H9 (cell line): ENCODE data around the gene UNC5C. TPM values are rescaled to one million over a fixed set of nuclear protein-coding genes. Genes with fewer than 3 reads are reported as not detected.

ENCODE experiments used
- DNase-seq: peaks from one replicate; pipeline ENCODE4 v3.0.0-alpha.2; 2017
- H2AFZ ChIP-seq: one replicate; pipeline ENCODE4 v1.6.1; 2013; ENCODE audit warnings: mild to moderate bottlenecking, low read length, control low read depth, moderate library complexity
- H2AK5ac ChIP-seq: 2 replicates; pipeline ENCODE4 v1.6.1; 2013; ENCODE audit warnings: low read length, control low read depth, mixed read lengths; ENCODE audit not compliant: insufficient read length
- H2BK120ac ChIP-seq: one replicate; pipeline ENCODE4 v1.6.1; 2013; ENCODE audit warnings: low read depth, mild to moderate bottlenecking, low read length, control low read depth, inconsistent platforms; ENCODE audit not compliant: poor library complexity, severe bottlenecking
- H2BK12ac ChIP-seq: 2 replicates; pipeline ENCODE4 v1.6.1; 2013; ENCODE audit warnings: low read length, control low read depth, mixed read lengths, low read depth; ENCODE audit not compliant: insufficient read length
- H2BK15ac ChIP-seq: 2 replicates; pipeline ENCODE4 v1.6.1; 2013; ENCODE audit warnings: low read depth, low read length, control low read depth
- H2BK20ac ChIP-seq: one replicate; pipeline ENCODE4 v1.6.1; 2013; ENCODE audit warnings: low read depth, mild to moderate bottlenecking, low read length, control low read depth, inconsistent platforms; ENCODE audit not compliant: poor library complexity, severe bottlenecking
- H2BK5ac ChIP-seq: 2 replicates; pipeline ENCODE4 v1.6.1; 2013; ENCODE audit warnings: low read length, control low read depth, mixed read lengths; ENCODE audit not compliant: insufficient read length
- H3K14ac ChIP-seq: 2 replicates; pipeline ENCODE4 v1.6.1; 2013; ENCODE audit warnings: low read length, control low read depth; ENCODE audit not compliant: insufficient read depth
- H3K18ac ChIP-seq: 2 replicates; pipeline ENCODE4 v1.6.1; 2013; ENCODE audit warnings: low read depth, mild to moderate bottlenecking, mixed read lengths, low read length, control low read depth; ENCODE audit not compliant: insufficient read length
- H3K23ac ChIP-seq: 2 replicates; pipeline ENCODE4 v1.6.1; 2013; ENCODE audit warnings: low read length, control low read depth, mixed read lengths, low read depth; ENCODE audit not compliant: insufficient read length
- H3K23me2 ChIP-seq: 2 replicates; pipeline ENCODE4 v1.6.1; 2013; ENCODE audit warnings: low read depth, mild to moderate bottlenecking, mixed read lengths, low read length, control low read depth; ENCODE audit not compliant: insufficient read length, poor library complexity, severe bottlenecking
- H3K27ac ChIP-seq: 2 replicates; pipeline ENCODE4 v1.5.1; 2013; ENCODE audit warnings: low read length, control low read depth, mixed read lengths, low read depth; ENCODE audit not compliant: insufficient read length
- H3K27me3 ChIP-seq: 2 replicates; pipeline ENCODE4 v1.6.1; 2013; ENCODE audit warnings: low read length, control low read depth, inconsistent platforms; ENCODE audit not compliant: insufficient read depth
- H3K4ac ChIP-seq: 2 replicates; pipeline ENCODE4 v1.6.1; 2013; ENCODE audit warnings: low read depth, mild to moderate bottlenecking, control low read depth, inconsistent platforms, low read length, moderate library complexity
- H3K4me1 ChIP-seq: 2 replicates; pipeline ENCODE4 v1.6.1; 2013; ENCODE audit warnings: low read length, control low read depth, inconsistent platforms; ENCODE audit not compliant: insufficient read depth
- H3K4me2 ChIP-seq: 2 replicates; pipeline ENCODE4 v1.6.1; 2013; ENCODE audit warnings: low read length, control low read depth, mixed read lengths; ENCODE audit not compliant: insufficient read length, insufficient read depth
- H3K56ac ChIP-seq: 2 replicates; pipeline ENCODE4 v1.6.1; 2013; ENCODE audit warnings: low read depth, mild to moderate bottlenecking, mixed read lengths, low read length, control low read depth; ENCODE audit not compliant: insufficient read length
- H3K79me1 ChIP-seq: 2 replicates; pipeline ENCODE4 v1.6.1; 2013; ENCODE audit warnings: low read depth, mild to moderate bottlenecking, moderate library complexity, low read length, control low read depth, inconsistent platforms; ENCODE audit not compliant: insufficient read depth, poor library complexity, severe bottlenecking
- H3K79me2 ChIP-seq: 2 replicates; pipeline ENCODE4 v1.6.1; 2013; ENCODE audit warnings: low read length, control low read depth, inconsistent platforms; ENCODE audit not compliant: insufficient read depth
- H3K9ac ChIP-seq: 2 replicates; pipeline ENCODE4 v1.6.1; 2013; ENCODE audit warnings: low read length, control low read depth, mixed read lengths; ENCODE audit not compliant: insufficient read length; ENCODE audit errors: extremely low read depth
- H3K9me3 ChIP-seq: one replicate; pipeline ENCODE4 v1.6.1; 2013; ENCODE audit warnings: low read depth, low read length, inconsistent platforms; ENCODE audit not compliant: control insufficient read depth
- H3T11ph ChIP-seq: one replicate; pipeline ENCODE4 v1.6.1; 2013; ENCODE audit warnings: mild to moderate bottlenecking, low read length, control low read depth, inconsistent platforms
- H4K20me1 ChIP-seq: one replicate; pipeline ENCODE4 v1.6.1; 2013; ENCODE audit not compliant: control insufficient read depth, insufficient read length, insufficient read depth
- H4K5ac ChIP-seq: 2 replicates; pipeline ENCODE4 v1.6.1; 2013; ENCODE audit warnings: low read depth, mild to moderate bottlenecking, mixed read lengths, low read length, control low read depth; ENCODE audit not compliant: insufficient read length
- H4K8ac ChIP-seq: replicated peaks from 2 replicates; pipeline ENCODE4 v1.6.1; 2013; ENCODE audit warnings: low read length, control low read depth, mixed read lengths, low read depth; ENCODE audit not compliant: insufficient read length
- H4K91ac ChIP-seq: 2 replicates; pipeline ENCODE4 v1.6.1; 2013; ENCODE audit warnings: low read depth, mild to moderate bottlenecking, moderate library complexity, mixed read lengths, low read length, control low read depth; ENCODE audit not compliant: insufficient read length
- H3K27ac Mint-ChIP-seq, 3 experiments: 2 replicates in 2 of 3; 3 replicates in 1 of 3; pipeline ENCODE4 v1.8.0; 2020 to 2021; ENCODE audit warnings: mixed read lengths in 3 of 3, mild to moderate bottlenecking in 1 of 3, moderate library complexity in 1 of 3
- H3K27me3 Mint-ChIP-seq: 2 replicates; pipeline ENCODE4 v1.8.0; 2021; ENCODE audit warnings: low read depth, mild to moderate bottlenecking, moderate library complexity, mixed read lengths
- H3K36me3 Mint-ChIP-seq, 3 experiments: 2 replicates in 2 of 3; 3 replicates in 1 of 3; pipeline ENCODE4 v1.8.0; 2020 to 2021; ENCODE audit warnings: low read depth in 3 of 3, mixed read lengths in 3 of 3; ENCODE audit not compliant: insufficient read depth in 1 of 3
- H3K4me1 Mint-ChIP-seq, 2 experiments: 2 replicates each; pipeline ENCODE4 v1.8.0; 2020; ENCODE audit warnings: mixed read lengths in 2 of 2
- H3K4me3 Mint-ChIP-seq, 2 experiments: 2 replicates in 1 of 2; 3 replicates in 1 of 2; pipeline ENCODE4 v1.8.0; 2020 to 2021; ENCODE audit warnings: mild to moderate bottlenecking in 2 of 2, mixed read lengths in 2 of 2, moderate library complexity in 1 of 2
- H3K9me3 Mint-ChIP-seq, 2 experiments: 2 replicates in 1 of 2; 3 replicates in 1 of 2; pipeline ENCODE4 v1.8.0; 2020; ENCODE audit warnings: mild to moderate bottlenecking in 2 of 2, mixed read lengths in 2 of 2, moderate library complexity in 1 of 2
- WGBS: extraction: QIAGEN DNeasy Blood & Tissue Kit; methylation state at CpG from one replicate; pipeline ENCODE4 v1.1.7; 2013; ENCODE audit warnings: missing lambda C conversion rate, low lambda C conversion rate, mixed read lengths; ENCODE audit not compliant: insufficient read length; ENCODE audit errors: extremely low coverage; 5-methylcytosine and 5-hydroxymethylcytosine counted together
- total RNA-seq: library from RNA; stranded (reverse); gene quantifications from 2 replicates; pipeline ENCODE4 v1.2.1, GENCODE V29; 2021
- TF ChIP-seq, protein P1 (sequence below): fragments of 200-600 bp; sonication (generic); conservative IDR thresholded peaks from 3 replicates; pipeline ENCODE4 v1.8.0; 2021; ENCODE audit warnings: antibody characterized with exemption, mild to moderate bottlenecking

The UNC5C gene
- total RNA-seq, 1 experiment from 2014 or later: not detected

DNA sequence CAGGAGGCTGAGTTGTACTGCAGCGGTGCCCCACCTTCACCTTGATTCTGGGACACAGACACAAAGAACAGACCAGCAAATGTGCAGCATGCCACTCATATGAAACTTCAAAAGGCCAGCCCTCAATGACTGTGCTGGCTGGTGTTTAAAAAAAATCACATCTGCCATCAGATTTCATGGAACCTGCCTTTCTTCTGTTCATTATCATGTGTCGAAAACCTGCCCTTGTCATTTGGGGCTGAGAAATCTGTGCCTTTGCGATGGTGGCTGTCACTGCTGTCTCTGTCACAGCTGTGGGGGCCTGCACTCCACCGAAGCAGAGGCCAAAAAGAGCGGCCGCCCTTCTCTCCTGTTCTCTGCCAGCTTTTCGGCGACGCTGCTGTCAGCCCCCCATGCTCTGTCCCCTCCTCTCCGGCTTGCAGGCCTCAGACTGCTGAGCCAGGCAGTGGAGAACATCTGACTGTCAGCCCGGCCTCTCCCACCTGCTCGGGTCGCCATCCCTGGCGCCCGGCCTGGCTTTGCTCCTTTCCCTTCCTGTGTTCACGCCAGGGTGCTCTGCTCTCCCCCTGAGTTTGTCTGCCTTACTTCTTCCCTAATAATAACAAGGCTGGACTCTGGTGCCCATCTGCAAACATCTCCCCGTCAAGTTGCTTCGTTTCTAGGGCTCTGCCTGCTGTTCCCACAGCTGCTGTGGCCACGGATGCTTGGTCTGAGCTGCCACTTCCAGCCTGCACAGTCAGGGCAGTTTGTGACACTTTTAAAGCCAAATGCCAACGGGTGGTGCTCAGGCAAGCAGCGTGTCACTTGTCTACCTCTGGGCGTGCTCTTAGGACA, 355.2 kb downstream of the UNC5C start:
- no peak for DNase-seq
- no peak overlapping the region for H3K14ac ChIP-seq
- no peaks in the 10 kb centered on the region for H3K27me3 ChIP-seq
- H2BK5ac ChIP-seq: no peak overlapping the region
- Mint-ChIP-seq H3K4me3 (no peak overlapping the region), H3K36me3 (peaks cover 0 to 1% (median 0%) of the 10 kb centered on the region in 3 experiments; a peak in 1 of 7 replicates), H3K9me3 (no peaks in the 10 kb centered on the region), H3K4me1 (peaks cover 0 to 3% of the 10 kb centered on the region in 2 experiments; a peak in 1 of 4 replicates), H3K27me3 (peaks cover 7% of the 10 kb centered on the region), H3K27ac (no peak overlapping the region)
- H3K79me1 ChIP-seq: no peaks in the 10 kb centered on the region
- no peaks in the 10 kb centered on the region for H3K23me2 ChIP-seq
- no peak overlapping the region for H2AK5ac ChIP-seq
- H2BK15ac ChIP-seq: no peak overlapping the region
- H2BK20ac ChIP-seq: no peak overlapping the region
- no peak overlapping the region for H3K9ac ChIP-seq
- H3K4me1 ChIP-seq: no peaks in the 10 kb centered on the region
- H2BK120ac ChIP-seq: no peak overlapping the region
- H4K20me1 ChIP-seq: no peaks in the 10 kb centered on the region
- no peak overlapping the region for H3T11ph ChIP-seq
- H4K91ac ChIP-seq: no peak overlapping the region
- H2AFZ ChIP-seq: no peak overlapping the region
- H2BK12ac ChIP-seq: no peak overlapping the region
- no peaks in the 10 kb centered on the region for H3K9me3 ChIP-seq
- H3K18ac ChIP-seq: no peak overlapping the region
- H3K27ac ChIP-seq: no peak overlapping the region
- TF ChIP-seq, protein P1, sequence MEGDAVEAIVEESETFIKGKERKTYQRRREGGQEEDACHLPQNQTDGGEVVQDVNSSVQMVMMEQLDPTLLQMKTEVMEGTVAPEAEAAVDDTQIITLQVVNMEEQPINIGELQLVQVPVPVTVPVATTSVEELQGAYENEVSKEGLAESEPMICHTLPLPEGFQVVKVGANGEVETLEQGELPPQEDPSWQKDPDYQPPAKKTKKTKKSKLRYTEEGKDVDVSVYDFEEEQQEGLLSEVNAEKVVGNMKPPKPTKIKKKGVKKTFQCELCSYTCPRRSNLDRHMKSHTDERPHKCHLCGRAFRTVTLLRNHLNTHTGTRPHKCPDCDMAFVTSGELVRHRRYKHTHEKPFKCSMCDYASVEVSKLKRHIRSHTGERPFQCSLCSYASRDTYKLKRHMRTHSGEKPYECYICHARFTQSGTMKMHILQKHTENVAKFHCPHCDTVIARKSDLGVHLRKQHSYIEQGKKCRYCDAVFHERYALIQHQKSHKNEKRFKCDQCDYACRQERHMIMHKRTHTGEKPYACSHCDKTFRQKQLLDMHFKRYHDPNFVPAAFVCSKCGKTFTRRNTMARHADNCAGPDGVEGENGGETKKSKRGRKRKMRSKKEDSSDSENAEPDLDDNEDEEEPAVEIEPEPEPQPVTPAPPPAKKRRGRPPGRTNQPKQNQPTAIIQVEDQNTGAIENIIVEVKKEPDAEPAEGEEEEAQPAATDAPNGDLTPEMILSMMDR: no peak
- no peak overlapping the region for H4K8ac ChIP-seq
- no peaks in the 10 kb centered on the region for H3K79me2 ChIP-seq
- WGBS: no CpG with 5 or more reads among the region's 22 CpGs
- H3K4ac ChIP-seq: no peak overlapping the region
- no peak overlapping the region for H3K4me2 ChIP-seq
- no peak overlapping the region for H4K5ac ChIP-seq
- no peak overlapping the region for H3K56ac ChIP-seq
- no peak overlapping the region for H3K23ac ChIP-seq
